ENCODE measurements around the gene TAF7L. TPM values are rescaled to one million over a fixed set of nuclear protein-coding genes. Genes with fewer than 3 reads are reported as not detected.

Gene TAF7L
- total RNA-seq, 3 donors from 2014 or later: 0.29 to 0.41 TPM; not detected in 1

- Histone ChIP-seq H3K9me3 (no peaks in the 10 kb centered on the region), H3K36me3 (ENCODE audit: low read depth) (no peaks in the 10 kb centered on the region), H3K4me3 (no peak overlapping the region), H3K4me1 (ENCODE audit: low read depth) (no peaks in the 10 kb centered on the region)
- no peak for TF ChIP-seq CTCF (IDR thresholded peaks at IDR 0.05)
- DNase-seq: no peak
- intact Hi-C loops (cut with DNase I, micrococcal nuclease): no loop called here
- no peak for ATAC-seq
Measured at GRCh38 chrX:101232316-101232715, 58.8 kb downstream of the TAF7L start.

GRCh38 chrX:101231080-101231479 is 60.1 kb downstream of the TAF7L start:
- TF ChIP-seq CTCF (IDR thresholded peaks at IDR 0.05): no peak
- ATAC-seq (no peak), DNase-seq (no peak)
- no peaks in the 10 kb centered on the region for H3K9me3 ChIP-seq
- H3K4me1 ChIP-seq (ENCODE audit: low read depth): no peaks in the 10 kb centered on the region
- H3K36me3 ChIP-seq (ENCODE audit: low read depth): no peaks in the 10 kb centered on the region
- intact Hi-C loops (cut with DNase I, micrococcal nuclease): no loop called here
- no peak overlapping the region for H3K4me3 ChIP-seq

GRCh38 chrX:101230636-101231035 is 60.5 kb downstream of the TAF7L start:
- TF ChIP-seq CTCF (IDR thresholded peaks at IDR 0.05): no peak

GRCh38 chrX:101229170-101229569 is 62.0 kb downstream of the TAF7L start:
- H3K9me3 ChIP-seq: no peaks in the 10 kb centered on the region
- intact Hi-C loops (cut with DNase I, micrococcal nuclease): no loop called here

More at GRCh38 chrX:101230636-101231035, 60.5 kb downstream of the TAF7L start:
- H3K4me3 ChIP-seq: no peak overlapping the region
- no peaks in the 10 kb centered on the region for H3K4me1 ChIP-seq (ENCODE audit: low read depth)
- H3K36me3 ChIP-seq (ENCODE audit: low read depth): no peaks in the 10 kb centered on the region
- ATAC-seq (no peak), DNase-seq (no peak)
- no peaks in the 10 kb centered on the region for H3K9me3 ChIP-seq
- intact Hi-C loops (cut with DNase I, micrococcal nuclease): no loop called here

GRCh38 chrX:101223226-101223625 is 67.9 kb downstream of the TAF7L start:
- Histone ChIP-seq H3K4me1 (ENCODE audit: low read depth) (no peaks in the 10 kb centered on the region), H3K9me3 (no peaks in the 10 kb centered on the region), H3K36me3 (ENCODE audit: low read depth) (no peaks in the 10 kb centered on the region), H3K4me3 (no peak overlapping the region)
- DNase-seq (no peak), ATAC-seq (no peak)
- TF ChIP-seq CTCF (IDR thresholded peaks at IDR 0.05): no peak
- intact Hi-C loops (cut with DNase I, micrococcal nuclease): no loop called here

More at GRCh38 chrX:101229170-101229569, 62.0 kb downstream of the TAF7L start:
- TF ChIP-seq CTCF (IDR thresholded peaks at IDR 0.05): no peak
- no peaks in the 10 kb centered on the region for H3K36me3 ChIP-seq (ENCODE audit: low read depth)
- no peak for ATAC-seq
- DNase-seq: no peak
- H3K4me1 ChIP-seq (ENCODE audit: low read depth): no peaks in the 10 kb centered on the region
- no peak overlapping the region for H3K4me3 ChIP-seq

- Histone ChIP-seq H3K4me1 (ENCODE audit: low read depth) (no peaks in the 10 kb centered on the region), H3K4me3 (no peak overlapping the region), H3K36me3 (ENCODE audit: low read depth) (no peaks in the 10 kb centered on the region), H3K9me3 (no peaks in the 10 kb centered on the region)
- TF ChIP-seq CTCF (IDR thresholded peaks at IDR 0.05): no peak
- DNase-seq (peak; percentile 48 to 70 (median 54)), ATAC-seq (peak; percentile 95)
- intact Hi-C loops (cut with DNase I, micrococcal nuclease): no loop called here
Measured at GRCh38 chrX:101220662-101221260, 70.4 kb downstream of the TAF7L start.
